ENCODE results near the gene BLNK. TPM values are rescaled to one million over a fixed set of nuclear protein-coding genes. Genes with fewer than 3 reads are reported as not detected.

Gene BLNK
- total and polyA plus RNA-seq, 3 donors from 2014 or later, result 1.1 to 4.5 (median 1.5) TPM

GRCh38 chr10:96238646-96239623, 32.4 kb downstream of the BLNK start:
- H3K36me3 ChIP-seq (ENCODE audit: low read depth, missing control alignments), result no peaks in the 10 kb centered on the region
- H3K4me1 ChIP-seq, result no peaks in the 10 kb centered on the region
- no peak overlapping the region for H3K4me3 ChIP-seq
- DNase-seq, result no peak
- no peaks in the 10 kb centered on the region for H3K9me3 ChIP-seq
- H3K27me3 ChIP-seq, result no peaks in the 10 kb centered on the region
- intact Hi-C loops (cut with DNase I; ENCODE audit: low total_unique reads), result no loop called here
- no peak for TF ChIP-seq CTCF (IDR thresholded peaks at IDR 0.05)
- TF ChIP-seq POLR2A (IDR thresholded peaks at IDR 0.05), result no peak
- 57 to 58% methylated on average over 4 of the region's 4 CpGs for WGBS, 2 donors
- H3K27ac ChIP-seq, result no peak overlapping the region

- no peak for DNase-seq
- 94 to 100% methylated on average over 1 of the region's 1 CpG for WGBS, 2 donors
- intact Hi-C loops (cut with DNase I; ENCODE audit: low total_unique reads), result no loop called here
Observed at GRCh38 chr10:96236876-96237275, 34.5 kb downstream of the BLNK start.

GRCh38 chr10:96236090-96236478, 35.3 kb downstream of the BLNK start:
- no peak for DNase-seq
- no peaks in the 10 kb centered on the region for H3K36me3 ChIP-seq (ENCODE audit: low read depth, missing control alignments)
- no peak overlapping the region for H3K4me3 ChIP-seq
- intact Hi-C loops (cut with DNase I; ENCODE audit: low total_unique reads), result no loop called here
- no peaks in the 10 kb centered on the region for H3K4me1 ChIP-seq
- no peaks in the 10 kb centered on the region for H3K27me3 ChIP-seq
- no peaks in the 10 kb centered on the region for H3K9me3 ChIP-seq
- 82 to 92% methylated on average over 4 to 6 of the region's 6 CpGs for WGBS, 2 donors
- H3K27ac ChIP-seq, result no peak overlapping the region
- TF ChIP-seq POLR2A (IDR thresholded peaks at IDR 0.05), result no peak
- TF ChIP-seq CTCF (IDR thresholded peaks at IDR 0.05), result no peak

More at GRCh38 chr10:96236876-96237275, 34.5 kb downstream of the BLNK start:
- Histone ChIP-seq H3K36me3 (ENCODE audit: low read depth, missing control alignments) (no peaks in the 10 kb centered on the region), H3K4me1 (no peaks in the 10 kb centered on the region), H3K27me3 (no peaks in the 10 kb centered on the region), H3K9me3 (no peaks in the 10 kb centered on the region), H3K27ac (no peak overlapping the region), H3K4me3 (no peak overlapping the region)
- TF ChIP-seq CTCF (IDR thresholded peaks at IDR 0.05) (no peak), POLR2A (IDR thresholded peaks at IDR 0.05) (no peak)

- H3K9me3 ChIP-seq, result no peaks in the 10 kb centered on the region
- no peak for TF ChIP-seq POLR2A (IDR thresholded peaks at IDR 0.05)
- TF ChIP-seq CTCF (IDR thresholded peaks at IDR 0.05), result no peak
- intact Hi-C loops (cut with DNase I; ENCODE audit: low total_unique reads), result no loop called here
- H3K36me3 ChIP-seq (ENCODE audit: low read depth, missing control alignments), result no peaks in the 10 kb centered on the region
- H3K27me3 ChIP-seq, result no peaks in the 10 kb centered on the region
- DNase-seq, result no peak
- WGBS, 2 donors, result 92% methylated on average over 8 of the region's 8 CpGs
- H3K4me3 ChIP-seq, result no peak overlapping the region
- no peaks in the 10 kb centered on the region for H3K4me1 ChIP-seq
- no peak overlapping the region for H3K27ac ChIP-seq
Observed at GRCh38 chr10:96235326-96236089, 35.9 kb downstream of the BLNK start.
